Brain microvascular endothelial cell (primary cell): Measurements from ENCODE around the gene AKR7A2.

Experiments used
- DNase-seq: peaks from one replicate; pipeline ENCODE4 v3.0.0-alpha.2; 2020
- H3K27ac ChIP-seq: fragments of 250-450 bp; sonication (Bioruptor Pico); 2 replicates; pipeline ENCODE4 v1.5.1; 2020; ENCODE audit warnings: mild to moderate bottlenecking, moderate library complexity
- H3K27me3 ChIP-seq: fragments of 250-450 bp; sonication (Bioruptor Pico); replicated peaks from 2 replicates; pipeline ENCODE4 v1.5.1; 2020; ENCODE audit warnings: mild to moderate bottlenecking
- H3K36me3 ChIP-seq: fragments of 250-450 bp; sonication (Bioruptor Pico); replicated peaks from 2 replicates; pipeline ENCODE4 v1.5.1; 2020; ENCODE audit warnings: mild to moderate bottlenecking
- H3K4me3 ChIP-seq: 2 replicates; pipeline ENCODE4 v1.5.1; 2011; ENCODE audit warnings: low read depth, mild to moderate bottlenecking, control low read depth, low read length, moderate library complexity
- CTCF ChIP-seq: IDR thresholded peaks from 2 replicates; pipeline ENCODE4 v1.5.1; 2011; ENCODE audit warnings: low read depth, mild to moderate bottlenecking, moderate library complexity, low read length, control low read depth, inconsistent platforms; ENCODE audit errors: missing control alignments
- in situ Hi-C: cut with HindIII; loops from 2 replicates; pipeline ENCODE4 v1.10.0; 2017; ENCODE audit warnings: low sequenced_read_pairs, low pct_ligation_motif_present

Gene AKR7A2

GRCh38 chr1:19311503-19311930 is 427 bp downstream of the AKR7A2 start:
- no peak for TF ChIP-seq CTCF
- DNase-seq, result no peak
- in situ Hi-C loops, result no loop called here
- H3K27ac ChIP-seq, result peak overlapping the region; percentile 93
- H3K27me3 ChIP-seq, result no peaks in the 10 kb centered on the region
- H3K36me3 ChIP-seq, result peaks cover 9% of the 10 kb centered on the region
- peak overlapping the region; percentile 66 for H3K4me3 ChIP-seq

GRCh38 chr1:19310720-19311502 is 1.0 kb downstream of the AKR7A2 start:
- no peak overlapping the region for H3K27ac ChIP-seq
- no peak for TF ChIP-seq CTCF
- no peak for DNase-seq
- H3K4me3 ChIP-seq, result peak overlapping the region; percentile 66
- in situ Hi-C loops, result no loop called here
- no peaks in the 10 kb centered on the region for H3K27me3 ChIP-seq
- peaks cover 13% of the 10 kb centered on the region for H3K36me3 ChIP-seq

GRCh38 chr1:19310061-19310460 is 1.9 kb downstream of the AKR7A2 start:
- no peak overlapping the region for H3K27ac ChIP-seq
- no peak for DNase-seq
- no peak overlapping the region for H3K4me3 ChIP-seq
- H3K27me3 ChIP-seq, result no peaks in the 10 kb centered on the region
- in situ Hi-C loops, result no loop called here
- TF ChIP-seq CTCF, result no peak
- peaks cover 21% of the 10 kb centered on the region for H3K36me3 ChIP-seq

GRCh38 chr1:19309123-19309813 is 2.7 kb downstream of the AKR7A2 start:
- Histone ChIP-seq H3K4me3 (no peak overlapping the region), H3K36me3 (peaks cover 27% of the 10 kb centered on the region), H3K27me3 (no peaks in the 10 kb centered on the region), H3K27ac (peak overlapping the region; percentile 19)
- peak; percentile 79 for DNase-seq
- in situ Hi-C loops, result no loop called here
- no peak for TF ChIP-seq CTCF

- Histone ChIP-seq H3K36me3 (peaks cover 32% of the 10 kb centered on the region), H3K27me3 (no peaks in the 10 kb centered on the region), H3K27ac (no peak overlapping the region), H3K4me3 (no peak overlapping the region)
- no peak for DNase-seq
- in situ Hi-C loops, result no loop called here
- no peak for TF ChIP-seq CTCF
Observed at GRCh38 chr1:19308509-19308907, 3.4 kb downstream of the AKR7A2 start.
